Measurements from ENCODE around the gene SMIM41. TPM values are rescaled to one million over a fixed set of nuclear protein-coding genes. Genes with fewer than 3 reads are reported as not detected.
A peak's percentile ranks its signal among the peaks of the same experiment; 100 is the strongest.

Gene SMIM41
- total and polyA plus RNA-seq, 10 of the 15 experiments (the other 5 are each of a cell fraction or from before 2014, with no cell fraction given), result not detected

DNA sequence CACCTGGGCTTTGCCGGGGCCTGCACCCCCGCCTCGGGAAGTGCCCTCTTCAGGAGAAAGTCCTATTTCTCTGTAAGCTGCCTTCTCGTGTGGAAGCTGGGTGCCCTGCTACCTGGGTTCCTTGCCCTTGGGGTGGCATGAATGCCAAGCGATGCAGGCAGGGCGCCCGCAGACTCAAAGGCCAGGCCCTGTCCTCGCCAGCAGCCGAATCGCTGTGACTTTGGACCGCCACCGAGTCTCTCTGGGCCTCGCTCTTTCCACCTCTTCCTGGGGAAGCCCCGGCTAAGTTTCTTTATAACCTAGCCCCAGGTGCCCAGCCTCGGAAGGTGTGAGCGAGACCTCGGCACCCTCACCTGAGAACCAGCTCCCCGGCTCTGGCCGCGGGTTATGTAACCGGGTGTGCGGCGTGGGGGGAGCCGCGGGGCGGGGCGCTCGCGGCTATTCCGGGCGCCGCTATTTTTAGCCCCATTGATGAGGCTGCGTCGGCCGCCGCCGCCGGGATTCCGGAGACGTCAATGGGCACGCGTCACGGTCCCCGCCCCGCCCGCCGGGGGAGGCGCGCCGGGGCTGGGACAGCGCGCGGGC, 42.8 kb upstream of the SMIM41 start (continued):
- TF ChIP-seq IKZF1 (conservative IDR thresholded peaks at IDR 0.05) (peak; percentile 84), MTA2 (IDR thresholded peaks at IDR 0.05; ENCODE audit: low read depth) (peak; percentile 52; the same call in 1 of the 2 replicates), SMARCA5 (IDR thresholded peaks at IDR 0.05) (0 out of 2 replicates have a peak, but pooled peaks have one; percentile 24), ZNF384 (IDR thresholded peaks at IDR 0.05; ENCODE audit: borderline replicate concordance, low read depth, low read length) (no peak), ZBTB33 (IDR thresholded peaks at IDR 0.05) (no peak), NR2C2 (IDR thresholded peaks at IDR 0.05; ENCODE audit: borderline replicate concordance, control insufficient read depth, insufficient read length, low read depth) (no peak), HDGF (IDR thresholded peaks at IDR 0.05) (no peak), BACH1 (IDR thresholded peaks at IDR 0.05; ENCODE audit: borderline replicate concordance) (no peak; the same call in 1 of the 2 replicates), CHD2 (IDR thresholded peaks at IDR 0.05; ENCODE audit: borderline replicate concordance, low read depth, low read length) (peak; percentile 45; the same call in 1 of the 2 replicates), CTCF (IDR thresholded peaks at IDR 0.05 in 2 of 3, conservative IDR thresholded peaks at IDR 0.05 in 1 of 3; ENCODE audit: control insufficient read depth in 2 of 3, extremely low read depth in 1 of 3, insufficient read depth in 1 of 3, low read depth in 3 of 3, low read length in 3 of 3) (no peak), TCF3 (IDR thresholded peaks at IDR 0.05; ENCODE audit: borderline replicate concordance, insufficient read depth, low read depth, low read length) (peak; percentile 10; the same call in 1 of the 2 replicates), TAF1 (IDR thresholded peaks at IDR 0.05; ENCODE audit: borderline replicate concordance, low read depth, low read length) (no peak), YY1 (IDR thresholded peaks at IDR 0.05; ENCODE audit: low read depth, low read length) (no peak), CBX3 (IDR thresholded peaks at IDR 0.05; ENCODE audit: borderline replicate concordance, low read depth) (no peak), ZZZ3 (IDR thresholded peaks at IDR 0.05; ENCODE audit: control insufficient read depth, insufficient read length, low read depth) (no peak), NFXL1 (IDR thresholded peaks at IDR 0.05; ENCODE audit: borderline replicate concordance) (no peak), SIN3A (IDR thresholded peaks at IDR 0.05; ENCODE audit: low read depth, low read length) (0 out of 2 replicates have a peak, but pooled peaks have one; percentile 44), EGR1 (IDR thresholded peaks at IDR 0.05; ENCODE audit: borderline replicate concordance in 1 of 2, low read depth in 2 of 2, low read length in 2 of 2) (peak in 1 of 2 experiments; percentile 43; a peak in 1 of 3 replicates), MEF2A (IDR thresholded peaks at IDR 0.05; ENCODE audit: insufficient read depth, low read depth, low read length) (peak; percentile 95)
- TF ChIP-seq, protein P1, sequence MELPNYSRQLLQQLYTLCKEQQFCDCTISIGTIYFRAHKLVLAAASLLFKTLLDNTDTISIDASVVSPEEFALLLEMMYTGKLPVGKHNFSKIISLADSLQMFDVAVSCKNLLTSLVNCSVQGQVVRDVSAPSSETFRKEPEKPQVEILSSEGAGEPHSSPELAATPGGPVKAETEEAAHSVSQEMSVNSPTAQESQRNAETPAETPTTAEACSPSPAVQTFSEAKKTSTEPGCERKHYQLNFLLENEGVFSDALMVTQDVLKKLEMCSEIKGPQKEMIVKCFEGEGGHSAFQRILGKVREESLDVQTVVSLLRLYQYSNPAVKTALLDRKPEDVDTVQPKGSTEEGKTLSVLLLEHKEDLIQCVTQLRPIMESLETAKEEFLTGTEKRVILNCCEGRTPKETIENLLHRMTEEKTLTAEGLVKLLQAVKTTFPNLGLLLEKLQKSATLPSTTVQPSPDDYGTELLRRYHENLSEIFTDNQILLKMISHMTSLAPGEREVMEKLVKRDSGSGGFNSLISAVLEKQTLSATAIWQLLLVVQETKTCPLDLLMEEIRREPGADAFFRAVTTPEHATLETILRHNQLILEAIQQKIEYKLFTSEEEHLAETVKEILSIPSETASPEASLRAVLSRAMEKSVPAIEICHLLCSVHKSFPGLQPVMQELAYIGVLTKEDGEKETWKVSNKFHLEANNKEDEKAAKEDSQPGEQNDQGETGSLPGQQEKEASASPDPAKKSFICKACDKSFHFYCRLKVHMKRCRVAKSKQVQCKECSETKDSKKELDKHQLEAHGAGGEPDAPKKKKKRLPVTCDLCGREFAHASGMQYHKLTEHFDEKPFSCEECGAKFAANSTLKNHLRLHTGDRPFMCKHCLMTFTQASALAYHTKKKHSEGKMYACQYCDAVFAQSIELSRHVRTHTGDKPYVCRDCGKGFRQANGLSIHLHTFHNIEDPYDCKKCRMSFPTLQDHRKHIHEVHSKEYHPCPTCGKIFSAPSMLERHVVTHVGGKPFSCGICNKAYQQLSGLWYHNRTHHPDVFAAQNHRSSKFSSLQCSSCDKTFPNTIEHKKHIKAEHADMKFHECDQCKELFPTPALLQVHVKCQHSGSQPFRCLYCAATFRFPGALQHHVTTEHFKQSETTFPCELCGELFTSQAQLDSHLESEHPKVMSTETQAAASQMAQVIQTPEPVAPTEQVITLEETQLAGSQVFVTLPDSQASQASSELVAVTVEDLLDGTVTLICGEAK (IDR thresholded peaks at IDR 0.05; ENCODE audit: borderline replicate concordance), result peak; percentile 15; the same call in 1 of the 2 replicates
- TF ChIP-seq, protein P2, sequence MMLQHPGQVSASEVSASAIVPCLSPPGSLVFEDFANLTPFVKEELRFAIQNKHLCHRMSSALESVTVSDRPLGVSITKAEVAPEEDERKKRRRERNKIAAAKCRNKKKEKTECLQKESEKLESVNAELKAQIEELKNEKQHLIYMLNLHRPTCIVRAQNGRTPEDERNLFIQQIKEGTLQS (IDR thresholded peaks at IDR 0.05; ENCODE audit: borderline replicate concordance, extremely low read depth, low read depth, low read length), result no peak
